Kidney (tissue), 14 donors: Measurements from ENCODE around the gene KBTBD2. TPM values are rescaled to one million over a fixed set of nuclear protein-coding genes. Genes with fewer than 3 reads are reported as not detected.

ENCODE experiments used
- DNase-seq, 5 donors: peaks; one replicate each; pipeline ENCODE4 v3.0.0-alpha.2; 2013 to 2020
- FAIRE-seq: peaks from 2 replicates; lab custom pipeline; 2012; peaks lifted over from hg19 to GRCh38; lab: Jason Lieb, UNC
- H3K27ac ChIP-seq, 2 donors: one replicate each; pipeline ENCODE4 v1.7.0; 2013; ENCODE audit warnings: low read depth in 2 of 2, low read length in 2 of 2, inconsistent platforms in 1 of 2
- H3K27me3 ChIP-seq: one replicate; pipeline ENCODE4 v1.7.1; 2013; ENCODE audit warnings: low read length, inconsistent platforms; ENCODE audit not compliant: control insufficient read depth, insufficient read depth
- H3K36me3 ChIP-seq, 3 donors: one replicate each; pipeline versions ENCODE4 v1.7.0 to v1.7.1; 2013; ENCODE audit warnings: low read length in 3 of 3, control low read depth in 1 of 3, inconsistent platforms in 1 of 3; ENCODE audit not compliant: insufficient read depth in 3 of 3, control insufficient read depth in 2 of 3
- H3K4me1 ChIP-seq, 3 donors: one replicate each; pipeline versions ENCODE4 v1.7.0 to v1.7.1; 2013; ENCODE audit warnings: low read length in 3 of 3, inconsistent platforms in 1 of 3, low read depth in 1 of 3; ENCODE audit not compliant: control insufficient read depth in 2 of 3, insufficient read depth in 2 of 3
- H3K4me3 ChIP-seq, 3 donors: one replicate each; pipeline versions ENCODE4 v1.7.0 to v1.8.1; 2013; ENCODE audit warnings: low read length in 3 of 3, control low read depth in 1 of 3, inconsistent platforms in 1 of 3
- H3K9ac ChIP-seq, 3 donors: one replicate each; pipeline versions ENCODE4 v1.7.0 to v1.7.1; 2013; ENCODE audit warnings: low read length in 3 of 3, control low read depth in 1 of 3, inconsistent platforms in 1 of 3
- H3K9me3 ChIP-seq, 3 donors: one replicate each; pipeline versions ENCODE4 v1.7.0 to v1.7.1; 2013; ENCODE audit warnings: low read length in 3 of 3, control low read depth in 1 of 3, inconsistent platforms in 1 of 3; ENCODE audit not compliant: control insufficient read depth in 2 of 3, insufficient read depth in 1 of 3
- intact Hi-C: fragments of 100-400 bp; cut with DNase I; formaldehyde crosslinking; loops from one replicate; pipeline ENCODE4 v1.11.1; 2022
- polyA plus RNA-seq: library from polyadenylated mRNA; stranded (reverse); fragments of 350-450 nt; fragmentation: Illumina TruSeq; extraction: RNeasy Lipid Tissue Mini Kit (QIAGEN cat#74804); gene quantifications from one replicate; pipeline ENCODE4 v1.2.3, GENCODE V29; 2014; ENCODE audit warnings: low read depth, low replicate concordance; ENCODE audit not compliant: insufficient read depth
- total RNA-seq: library from RNA; stranded (reverse); fragmentation: NEBNext Ultra II Directional; extraction: Animal tissue kit (Norgen Biotek cat#: 25700); gene quantifications from one replicate; pipeline ENCODE4 v1.2.1, GENCODE V29; 2021
- TF ChIP-seq, protein P1 (sequence below): IDR thresholded peaks from 3 replicates; pipeline ENCODE4 v1.5.1; 2012; ENCODE audit warnings: mild to moderate bottlenecking, moderate library complexity, borderline replicate concordance; ENCODE audit not compliant: insufficient read depth; ENCODE audit errors: extremely low read depth
- donor health status: control.
- donor health status: control.
- donor health status: control.
- donor health status: control.
- donor health status: control.
- donor health status: DM: yes; HTN: yes; CAD: no.
- donor health status: Normal renal cell carcinoma (clear cell type).

Gene KBTBD2
- total and polyA plus RNA-seq, 2 donors from 2014 or later = 12.1 to 34.0 TPM

DNA sequence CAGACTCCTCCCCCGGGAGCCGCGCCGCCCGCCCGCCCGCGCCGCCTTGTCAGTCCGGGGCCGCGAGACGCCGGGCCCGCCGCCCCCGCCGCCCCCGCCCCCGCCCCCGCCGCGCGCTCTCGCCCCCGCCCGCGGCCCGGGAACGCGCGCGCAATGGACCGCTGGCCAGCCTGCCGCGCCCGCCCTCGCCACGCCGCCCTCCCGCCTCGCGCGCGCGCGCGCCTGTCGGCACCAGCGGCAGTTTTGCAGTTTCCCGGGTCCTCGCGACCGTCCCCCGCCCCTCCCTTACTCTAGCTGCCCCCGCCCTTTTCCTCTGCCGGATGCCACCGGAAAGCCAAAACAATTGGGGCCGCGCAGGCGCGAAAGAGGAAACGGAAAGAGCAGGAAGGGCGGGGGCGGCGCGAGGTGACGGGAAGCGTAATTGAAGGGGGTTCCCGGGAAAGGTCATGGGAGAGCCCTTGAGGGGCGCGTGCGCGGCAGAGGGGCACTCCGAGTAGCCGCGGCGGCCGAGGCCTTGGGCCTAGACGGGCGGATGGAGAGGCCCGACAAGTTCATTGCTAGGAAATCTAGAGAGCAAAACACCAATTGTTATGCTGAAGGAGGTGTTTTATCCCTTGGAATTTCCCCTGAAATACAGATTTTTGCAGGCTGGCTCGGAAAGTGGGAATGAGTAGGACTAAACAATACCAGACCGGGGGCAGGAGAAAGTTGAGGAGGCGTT, 400 bp upstream of the KBTBD2 start:
- peak overlapping the region; percentile 59 to 91 (median 81) for H3K9ac ChIP-seq
- peak overlapping the region; percentile 73 to 89 (median 87) for H3K4me3 ChIP-seq
- no peaks in the 10 kb centered on the region for H3K36me3 ChIP-seq
- intact Hi-C loops = no loop called here
- TF ChIP-seq, protein P1, sequence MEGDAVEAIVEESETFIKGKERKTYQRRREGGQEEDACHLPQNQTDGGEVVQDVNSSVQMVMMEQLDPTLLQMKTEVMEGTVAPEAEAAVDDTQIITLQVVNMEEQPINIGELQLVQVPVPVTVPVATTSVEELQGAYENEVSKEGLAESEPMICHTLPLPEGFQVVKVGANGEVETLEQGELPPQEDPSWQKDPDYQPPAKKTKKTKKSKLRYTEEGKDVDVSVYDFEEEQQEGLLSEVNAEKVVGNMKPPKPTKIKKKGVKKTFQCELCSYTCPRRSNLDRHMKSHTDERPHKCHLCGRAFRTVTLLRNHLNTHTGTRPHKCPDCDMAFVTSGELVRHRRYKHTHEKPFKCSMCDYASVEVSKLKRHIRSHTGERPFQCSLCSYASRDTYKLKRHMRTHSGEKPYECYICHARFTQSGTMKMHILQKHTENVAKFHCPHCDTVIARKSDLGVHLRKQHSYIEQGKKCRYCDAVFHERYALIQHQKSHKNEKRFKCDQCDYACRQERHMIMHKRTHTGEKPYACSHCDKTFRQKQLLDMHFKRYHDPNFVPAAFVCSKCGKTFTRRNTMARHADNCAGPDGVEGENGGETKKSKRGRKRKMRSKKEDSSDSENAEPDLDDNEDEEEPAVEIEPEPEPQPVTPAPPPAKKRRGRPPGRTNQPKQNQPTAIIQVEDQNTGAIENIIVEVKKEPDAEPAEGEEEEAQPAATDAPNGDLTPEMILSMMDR = no peak
- H3K27me3 ChIP-seq = no peaks in the 10 kb centered on the region
- FAIRE-seq = no peak
- no peaks in the 10 kb centered on the region for H3K9me3 ChIP-seq
- peak overlapping the region; percentile 96 to 99 for H3K27ac ChIP-seq
- peak; percentile 98 to 99 (median 98) for DNase-seq
- peaks cover 9 to 15% (median 15%) of the 10 kb centered on the region in 3 donors for H3K4me1 ChIP-seq

DNA sequence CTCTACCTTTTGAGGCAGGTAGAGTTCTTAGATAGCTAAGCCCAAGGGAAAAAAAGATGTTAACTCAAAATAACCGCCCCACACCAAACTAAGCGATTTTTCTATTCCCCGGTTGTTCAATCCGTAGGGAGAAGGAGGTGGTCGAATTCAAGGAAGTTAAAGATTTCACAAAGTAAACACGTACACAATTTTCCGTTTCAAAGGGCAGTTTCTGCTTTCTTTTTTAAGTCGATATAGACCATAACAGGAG, 842 bp downstream of the KBTBD2 start:
- Histone ChIP-seq H3K9ac (peak overlapping the region; percentile 75 to 95 (median 90)), H3K27ac (peak overlapping the region; percentile 90 to 95), H3K4me1 (peaks cover 9 to 15% (median 13%) of the 10 kb centered on the region in 3 donors), H3K27me3 (no peaks in the 10 kb centered on the region), H3K36me3 (no peaks in the 10 kb centered on the region), H3K9me3 (no peaks in the 10 kb centered on the region), H3K4me3 (peak overlapping the region; percentile 80 to 98 (median 97))
- no peak for FAIRE-seq
- intact Hi-C loops = no loop called here
- TF ChIP-seq, protein P1 = no peak
- peak in 1 of 5 donors; percentile 78 for DNase-seq

DNA sequence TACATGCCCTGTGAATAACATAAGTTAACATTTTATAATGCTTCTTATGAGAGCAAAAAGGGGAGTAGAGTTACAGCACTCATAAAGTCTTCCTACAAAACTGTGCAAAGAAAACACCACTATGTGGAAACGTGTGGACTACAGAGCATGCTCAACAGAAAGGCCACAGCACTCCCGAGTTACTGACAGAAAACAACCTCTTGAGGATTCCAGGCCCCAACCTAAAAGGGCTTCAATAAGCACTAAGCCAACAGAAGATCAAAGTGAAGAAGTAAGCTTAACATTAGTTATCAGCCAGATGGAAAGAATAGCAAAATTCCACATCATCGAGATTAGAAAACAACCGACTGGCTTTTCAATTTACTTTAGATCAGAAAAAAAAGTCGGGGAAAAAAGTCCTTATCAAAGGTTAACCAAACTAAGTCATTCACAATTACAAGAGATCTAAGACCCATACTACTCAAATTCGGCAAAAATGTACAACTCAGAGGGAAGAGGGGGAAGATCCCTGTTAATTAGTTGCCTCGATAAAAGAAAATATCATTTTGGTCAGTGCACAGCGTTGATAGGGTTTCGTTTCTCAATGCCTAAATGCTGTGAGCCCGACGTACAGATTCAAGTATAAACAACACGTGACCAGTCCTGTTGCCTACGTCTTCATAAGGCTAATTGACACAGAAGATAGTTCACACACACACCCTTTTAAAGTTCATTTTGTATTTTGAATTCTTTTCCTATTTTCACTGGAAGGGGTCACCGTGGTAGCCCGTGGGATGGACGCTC, 1.4 kb downstream of the KBTBD2 start:
- Histone ChIP-seq H3K9me3 (no peaks in the 10 kb centered on the region), H3K27me3 (no peaks in the 10 kb centered on the region), H3K4me1 (peaks cover 9 to 15% (median 13%) of the 10 kb centered on the region in 3 donors), H3K27ac (peak overlapping the region; percentile 90 to 95), H3K36me3 (no peaks in the 10 kb centered on the region), H3K9ac (peak overlapping the region; percentile 75 to 95 (median 90)), H3K4me3 (peak overlapping the region; percentile 80 to 98 (median 97))
- FAIRE-seq (no peak), DNase-seq (peak in 3 of 5 donors; percentile 27 to 81 (median 57))
- TF ChIP-seq, protein P1 = no peak
- intact Hi-C loops = no loop called here
